Daoy (cell line): ENCODE measurements around the gene FADS1. TPM values are rescaled to one million over a fixed set of nuclear protein-coding genes. Genes with fewer than 3 reads are reported as not detected.

ENCODE experiments used
- DNase-seq: peaks from one replicate; pipeline ENCODE4 v3.0.0-alpha.2; 2015; ENCODE audit warnings: low read depth
- total RNA-seq: library from RNA; depleted of rRNA; stranded (reverse); fragments of >200 nt; shearing (Covaris generic); gene quantifications from 2 replicates; pipeline ENCODE4 v1.2.3, GENCODE V29; 2014; rRNA removed

Gene FADS1
- total RNA-seq, 1 experiment from 2014 or later, result 35.9 TPM

DNA sequence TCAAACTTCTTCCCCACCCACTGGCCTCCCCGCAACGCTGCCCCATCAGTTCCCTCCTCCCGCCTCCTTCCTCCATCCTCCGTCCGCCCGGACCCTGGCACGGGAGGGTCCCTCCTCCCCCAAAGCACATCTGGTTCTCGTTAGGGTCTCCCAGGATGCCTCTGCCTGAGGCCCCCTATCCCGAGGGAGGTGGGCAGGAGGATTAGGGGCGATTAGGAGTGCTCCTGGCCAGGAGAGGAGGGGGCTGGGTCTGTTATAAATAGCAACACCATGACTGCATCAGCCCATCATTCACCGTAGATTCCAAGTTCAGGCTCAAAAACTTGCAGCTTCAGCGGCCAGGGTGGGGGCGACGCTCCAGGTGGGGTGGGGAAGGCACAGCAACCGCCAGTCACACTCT lies 54.0 kb downstream of the FADS1 start:
- DNase-seq, result no peak

DNA sequence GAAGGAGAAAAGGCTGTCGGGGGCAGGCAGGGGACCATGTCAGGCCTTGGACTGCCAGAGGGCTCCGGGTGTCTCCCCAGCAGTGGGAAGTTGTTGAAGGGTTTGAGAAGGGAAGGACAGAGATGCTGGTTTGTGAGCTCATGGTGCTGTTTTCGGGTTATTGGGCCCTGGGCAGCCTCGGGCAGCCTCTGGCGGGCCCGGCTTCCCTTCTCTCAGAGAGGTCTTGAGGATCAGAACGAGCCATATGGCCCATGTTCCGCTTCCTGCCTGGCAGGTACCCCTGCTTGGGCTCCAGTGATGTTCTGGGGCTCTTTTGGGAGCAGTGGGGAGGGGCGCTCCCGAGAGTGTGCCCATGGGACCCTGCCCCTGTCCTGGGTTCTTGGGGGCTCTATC lies 54.6 kb downstream of the FADS1 start:
- no peak for DNase-seq

- DNase-seq, result no peak
Measured at GRCh38 chr11:61761440-61762222, 55.2 kb downstream of the FADS1 start.

GRCh38 chr11:61760946-61761345 lies 55.9 kb downstream of the FADS1 start:
- no peak for DNase-seq

- no peak for DNase-seq
Measured at GRCh38 chr11:61757213-61757862, 59.5 kb downstream of the FADS1 start.

DNA sequence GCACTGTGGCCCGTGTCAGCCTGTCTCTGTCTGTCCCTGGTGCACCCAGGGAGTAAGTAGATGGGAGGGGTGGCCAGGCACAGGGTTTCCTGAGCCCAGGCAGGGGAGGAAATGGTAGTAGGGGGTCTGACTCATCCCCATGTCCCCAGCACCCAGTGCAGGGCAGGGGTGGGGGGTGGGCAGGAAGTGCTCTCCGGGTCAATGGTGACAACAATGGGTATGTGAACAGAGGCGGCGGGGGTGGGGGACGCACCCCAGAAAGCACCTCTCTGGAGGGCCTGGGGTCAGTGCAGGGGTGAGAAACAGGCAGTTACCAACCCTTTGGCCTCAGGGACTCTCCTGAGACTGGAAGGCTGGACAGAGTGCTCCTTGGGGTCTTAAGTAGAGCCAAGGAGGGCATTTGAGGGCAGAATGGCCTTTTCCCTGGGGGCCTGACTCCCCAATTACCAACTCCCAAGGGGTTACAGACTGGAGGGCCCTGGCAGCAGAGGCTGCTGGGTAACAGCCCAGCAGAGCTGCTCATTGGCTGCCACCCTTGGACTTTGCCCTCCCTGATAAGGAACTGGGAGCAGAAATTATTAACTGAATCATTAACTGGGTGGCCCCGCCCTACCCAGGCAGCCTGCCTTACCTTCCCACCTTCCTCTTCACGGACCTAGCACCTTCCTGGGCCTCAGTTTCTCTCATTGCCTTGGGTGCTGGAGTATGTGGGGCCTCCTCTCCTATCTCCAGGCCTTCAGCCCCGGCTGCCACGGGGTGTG lies 60.2 kb downstream of the FADS1 start:
- peak; percentile 91 for DNase-seq

GRCh38 chr11:61756147-61756451 lies 60.7 kb downstream of the FADS1 start:
- no peak for DNase-seq

DNA sequence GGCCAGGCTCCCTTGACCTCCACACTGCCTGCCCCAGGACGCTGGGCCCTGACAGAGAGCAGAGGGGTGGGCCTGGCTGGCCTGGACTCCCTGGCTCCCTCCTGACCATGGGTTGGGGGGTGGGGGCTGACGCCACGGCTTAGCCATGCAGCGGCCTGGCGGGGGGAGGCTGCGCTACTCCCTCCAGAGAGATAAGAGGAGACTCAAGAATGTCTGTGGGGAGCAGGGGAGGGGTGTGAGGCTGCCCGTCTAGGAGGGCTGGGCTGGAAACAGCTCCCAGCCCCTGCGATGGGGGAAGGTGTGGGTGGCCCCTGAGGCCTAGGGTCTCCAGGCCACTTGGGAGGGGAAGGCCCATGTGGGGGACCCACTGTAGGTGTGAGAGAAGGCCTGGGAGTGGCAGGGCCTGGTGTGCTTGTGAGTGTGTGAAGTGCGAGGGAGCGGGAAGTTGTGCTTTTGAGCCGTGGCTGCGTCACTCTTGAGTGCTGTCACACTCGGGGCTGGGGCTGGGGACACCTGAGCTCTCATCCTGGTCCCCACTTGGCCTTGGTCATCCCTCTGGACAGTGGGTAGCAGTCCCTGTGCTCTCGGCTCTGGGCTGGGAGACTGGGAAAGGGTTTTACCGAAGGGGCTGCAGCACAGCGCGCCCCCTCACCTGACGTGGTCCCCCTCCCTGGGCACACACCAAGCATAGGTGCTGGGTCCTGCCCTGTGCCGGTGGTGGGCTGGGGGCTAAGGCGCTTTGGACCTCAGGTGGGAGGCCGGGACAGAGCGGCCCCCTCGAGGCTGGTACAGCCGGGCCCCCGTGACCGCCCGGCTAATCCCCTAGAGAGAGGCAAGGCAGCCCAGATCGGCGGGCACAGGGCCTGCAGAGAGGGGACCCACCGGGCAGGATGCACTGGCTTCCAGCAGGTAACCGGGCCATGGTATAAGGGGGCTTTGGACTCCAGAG lies 62.0 kb downstream of the FADS1 start:
- DNase-seq, result no peak

DNA sequence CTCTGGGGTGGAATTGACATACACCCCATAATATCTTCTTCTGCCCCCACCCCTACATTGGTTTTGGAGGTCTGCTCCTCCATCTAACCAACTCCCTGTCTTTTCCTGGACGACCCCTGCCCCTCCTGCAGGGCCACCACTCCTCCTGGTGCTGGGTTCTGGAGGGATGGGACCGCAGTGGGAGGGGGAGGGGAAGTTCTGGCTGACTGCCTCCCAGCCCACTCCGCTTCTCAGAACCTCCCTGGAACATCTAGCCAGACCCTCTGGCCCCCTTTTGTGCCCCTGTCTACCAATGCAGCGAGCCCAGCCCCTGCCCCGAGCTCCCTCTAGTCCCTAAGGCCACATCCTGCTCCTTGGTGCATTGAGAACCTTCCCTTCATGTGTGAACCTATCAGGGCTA lies 63.1 kb downstream of the FADS1 start:
- no peak for DNase-seq

DNA sequence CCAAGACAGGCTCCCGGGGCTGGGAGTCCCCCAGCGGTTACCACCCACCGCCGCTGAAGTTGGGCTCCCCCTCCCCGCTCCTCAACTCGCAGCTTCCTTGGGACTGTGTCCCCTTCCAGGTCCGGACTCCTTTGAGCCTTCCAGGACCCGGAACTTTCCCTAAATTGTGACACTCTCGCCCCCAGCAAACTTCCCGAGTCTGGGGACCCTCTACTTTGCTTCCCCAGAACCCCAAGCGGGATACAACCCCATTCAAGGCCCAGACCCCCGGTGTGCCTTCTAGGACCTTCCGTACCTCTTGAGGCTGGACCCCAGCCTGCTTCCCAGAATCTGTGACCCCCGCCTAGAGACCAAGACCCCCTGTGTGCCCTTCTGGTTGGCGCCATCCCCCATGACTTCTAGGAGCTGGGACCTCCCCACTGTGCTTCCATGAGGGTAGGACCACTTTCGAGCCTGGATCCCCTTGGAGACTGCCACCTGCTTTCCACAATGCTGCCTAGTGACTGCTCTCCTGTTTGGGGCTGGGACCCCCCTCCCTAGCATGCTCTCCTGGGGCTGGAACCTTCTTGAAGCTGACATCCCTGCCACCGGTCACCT lies 63.8 kb downstream of the FADS1 start:
- no peak for DNase-seq

GRCh38 chr11:61752117-61752924 lies 64.5 kb downstream of the FADS1 start, which contains the start of gene MYRF:
Gene MYRF (plus strand): TSS chr11:61752636. CDS start chr11:61752745, 109 bp downstream.
- DNase-seq, result peak; percentile 67

- DNase-seq, result no peak
Measured at GRCh38 chr11:61751384-61751783, 65.4 kb downstream of the FADS1 start.

- DNase-seq, result no peak
Measured at GRCh38 chr11:61750631-61751273, 66.1 kb downstream of the FADS1 start.

Other genes with a start within 250 kb of the FADS1 start
- gene SYT7, start 235.9 kb downstream of the FADS1 start, total RNA-seq, result 0.34 and 0.77 TPM in 2 replicates
- 0.65 and 0.91 TPM in 2 replicates for gene DAGLA, start 136.6 kb downstream of the FADS1 start, total RNA-seq
- gene MYRF, start 64.4 kb downstream of the FADS1 start, total RNA-seq, result 0.68 and 2.1 TPM in 2 replicates
- 61.1 and 70.8 TPM in 2 replicates for gene TMEM258, start 24.4 kb downstream of the FADS1 start, total RNA-seq
- 145 and 148 TPM in 2 replicates for gene FEN1, start 24.1 kb downstream of the FADS1 start, total RNA-seq
- gene FADS2, start 11.3 kb upstream of the FADS1 start, total RNA-seq, result 21.3 and 33.8 TPM in 2 replicates
- 24.9 and 43.1 TPM in 2 replicates for gene FADS3, start 74.5 kb upstream of the FADS1 start, total RNA-seq
- 0.40 and 2.2 TPM in 2 replicates for gene RAB3IL1, start 100.6 kb upstream of the FADS1 start, total RNA-seq
- 0.65 TPM in 1 of 2 replicates, not detected in the other for gene BEST1, start 133.3 kb upstream of the FADS1 start, total RNA-seq
- 184 and 219 TPM in 2 replicates for gene FTH1, start 150.6 kb upstream of the FADS1 start, total RNA-seq